ENCODE results near the gene NKD1.

Gene NKD1

DNA sequence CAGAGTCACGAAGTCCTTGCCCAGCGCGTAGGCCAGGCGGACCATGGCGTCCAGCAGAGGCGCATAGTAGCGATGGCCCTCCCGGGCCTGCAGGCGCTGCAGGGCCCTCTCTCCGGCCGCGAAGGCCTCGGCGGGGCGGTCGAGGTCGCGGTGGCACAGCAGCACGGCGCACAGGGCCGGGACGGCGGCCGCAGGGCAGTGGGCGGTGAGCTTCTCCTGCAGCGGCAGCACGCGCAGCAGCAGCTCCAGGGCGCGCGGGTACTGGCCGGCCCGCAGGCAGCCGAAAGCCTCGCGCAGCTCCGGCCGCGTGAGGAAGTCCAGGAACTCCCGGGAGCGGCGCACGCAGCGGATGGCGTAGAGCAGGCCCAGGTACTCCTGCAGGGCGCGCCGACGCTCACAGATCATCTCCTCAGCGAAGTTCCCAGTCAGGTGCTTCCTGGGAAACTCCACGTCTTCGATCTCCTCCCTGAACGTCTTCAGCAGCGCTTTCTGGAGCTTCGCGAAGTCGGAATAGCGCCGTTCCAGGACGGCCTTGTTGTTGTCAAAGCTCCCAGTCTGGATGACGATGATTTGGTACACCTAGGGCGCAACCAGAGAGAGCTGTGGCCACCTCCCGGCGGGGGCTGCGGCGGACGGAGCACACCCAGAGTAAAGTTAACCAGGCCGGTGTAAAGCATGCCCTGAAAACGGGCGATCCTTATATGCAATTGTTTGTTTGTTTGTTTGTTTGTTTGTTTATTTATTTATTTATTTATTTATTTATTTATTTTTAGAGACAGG is 125.5 kb downstream of the NKD1 start:
- Histone ChIP-seq H3K27ac (no peak overlapping the region), H3K9me3 (ENCODE audit: severe bottlenecking) (peaks cover 14% of the 10 kb centered on the region), H3K27me3 (ENCODE audit: insufficient read depth, low read depth, severe bottlenecking) (no peaks in the 10 kb centered on the region), H3K4me3 (ENCODE audit: low read depth, low read length) (no peak overlapping the region), H3K36me3 (no peaks in the 10 kb centered on the region)
- TF ChIP-seq, protein P1, sequence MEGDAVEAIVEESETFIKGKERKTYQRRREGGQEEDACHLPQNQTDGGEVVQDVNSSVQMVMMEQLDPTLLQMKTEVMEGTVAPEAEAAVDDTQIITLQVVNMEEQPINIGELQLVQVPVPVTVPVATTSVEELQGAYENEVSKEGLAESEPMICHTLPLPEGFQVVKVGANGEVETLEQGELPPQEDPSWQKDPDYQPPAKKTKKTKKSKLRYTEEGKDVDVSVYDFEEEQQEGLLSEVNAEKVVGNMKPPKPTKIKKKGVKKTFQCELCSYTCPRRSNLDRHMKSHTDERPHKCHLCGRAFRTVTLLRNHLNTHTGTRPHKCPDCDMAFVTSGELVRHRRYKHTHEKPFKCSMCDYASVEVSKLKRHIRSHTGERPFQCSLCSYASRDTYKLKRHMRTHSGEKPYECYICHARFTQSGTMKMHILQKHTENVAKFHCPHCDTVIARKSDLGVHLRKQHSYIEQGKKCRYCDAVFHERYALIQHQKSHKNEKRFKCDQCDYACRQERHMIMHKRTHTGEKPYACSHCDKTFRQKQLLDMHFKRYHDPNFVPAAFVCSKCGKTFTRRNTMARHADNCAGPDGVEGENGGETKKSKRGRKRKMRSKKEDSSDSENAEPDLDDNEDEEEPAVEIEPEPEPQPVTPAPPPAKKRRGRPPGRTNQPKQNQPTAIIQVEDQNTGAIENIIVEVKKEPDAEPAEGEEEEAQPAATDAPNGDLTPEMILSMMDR (IDR thresholded peaks at IDR 0.05; ENCODE audit: low read depth, low read length): no peak
- no peak for DNase-seq

DNA sequence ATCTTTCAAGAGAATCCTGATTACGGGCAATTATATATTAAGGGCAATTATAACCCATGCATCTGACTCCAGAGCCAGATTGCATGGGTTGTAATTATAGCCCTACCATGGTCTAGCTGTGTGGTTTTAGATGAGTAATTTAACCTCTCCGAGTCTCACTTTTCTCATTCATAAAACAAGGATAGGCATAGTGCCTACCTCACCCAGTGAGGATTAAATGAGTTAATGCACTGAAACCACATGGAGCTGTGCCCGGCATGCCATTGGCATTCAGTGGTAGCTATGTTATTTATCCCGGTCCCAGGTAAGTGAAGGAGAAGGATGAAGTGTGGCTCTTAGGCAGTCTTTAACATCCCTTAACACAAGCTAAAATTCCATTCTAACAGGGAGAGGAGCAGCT is 126.6 kb downstream of the NKD1 start:
- Histone ChIP-seq H3K27ac (no peak overlapping the region), H3K9me3 (ENCODE audit: severe bottlenecking) (peaks cover 14% of the 10 kb centered on the region), H3K4me3 (ENCODE audit: low read depth, low read length) (no peak overlapping the region), H3K27me3 (ENCODE audit: insufficient read depth, low read depth, severe bottlenecking) (no peaks in the 10 kb centered on the region), H3K36me3 (no peaks in the 10 kb centered on the region)
- TF ChIP-seq, protein P1 (IDR thresholded peaks at IDR 0.05; ENCODE audit: low read depth, low read length): no peak
- DNase-seq: no peak

DNA sequence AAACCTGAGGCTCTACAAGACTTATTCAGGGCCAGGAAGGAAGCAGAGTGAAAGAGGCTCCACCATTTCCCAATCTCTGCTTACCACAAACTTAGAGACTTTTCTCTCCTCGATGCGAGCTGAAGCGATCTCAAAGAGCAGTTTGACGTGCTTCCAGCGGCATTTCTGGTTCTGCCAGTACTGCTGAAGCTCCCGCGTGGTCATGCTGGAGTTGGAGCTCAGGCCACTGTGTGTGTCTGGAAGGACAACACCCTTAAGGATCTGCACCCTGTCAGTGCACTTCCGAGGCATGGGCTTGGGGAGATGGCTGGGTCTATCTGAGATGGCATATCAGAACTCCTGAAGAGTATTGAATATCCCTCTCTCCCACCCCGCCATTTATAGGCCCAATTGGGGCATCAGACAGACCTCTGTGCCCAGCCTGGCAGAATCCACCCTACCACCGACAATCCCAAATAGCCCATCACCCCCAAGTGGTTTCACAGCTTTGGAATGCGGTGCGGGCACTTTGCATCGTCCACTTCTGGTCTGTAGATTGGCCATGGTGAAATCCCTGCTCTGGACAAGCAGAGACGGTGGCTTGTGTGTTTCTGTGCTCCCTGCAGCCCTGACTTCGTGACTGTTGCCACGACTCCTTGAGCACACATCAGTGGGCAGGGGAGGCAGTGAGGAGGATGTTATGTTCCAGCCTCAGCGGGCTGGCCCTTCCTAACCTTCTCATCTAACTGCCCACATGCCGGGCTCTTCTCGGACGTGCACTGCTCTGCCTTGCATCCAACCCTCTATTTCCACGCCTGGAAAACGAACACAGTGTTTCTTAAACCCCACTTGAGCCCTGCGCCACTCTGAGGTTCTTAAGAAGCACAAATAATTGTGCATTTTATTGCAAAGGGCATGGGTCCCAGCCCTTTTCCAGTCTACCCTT is 127.8 kb downstream of the NKD1 start:
- no peak overlapping the region for H3K27ac ChIP-seq
- TF ChIP-seq, protein P1 (IDR thresholded peaks at IDR 0.05; ENCODE audit: low read depth, low read length): no peak
- no peaks in the 10 kb centered on the region for H3K36me3 ChIP-seq
- H3K9me3 ChIP-seq (ENCODE audit: severe bottlenecking): peaks cover 14% of the 10 kb centered on the region
- H3K4me3 ChIP-seq (ENCODE audit: low read depth, low read length): no peak overlapping the region
- no peaks in the 10 kb centered on the region for H3K27me3 ChIP-seq (ENCODE audit: insufficient read depth, low read depth, severe bottlenecking)
- DNase-seq: no peak

DNA sequence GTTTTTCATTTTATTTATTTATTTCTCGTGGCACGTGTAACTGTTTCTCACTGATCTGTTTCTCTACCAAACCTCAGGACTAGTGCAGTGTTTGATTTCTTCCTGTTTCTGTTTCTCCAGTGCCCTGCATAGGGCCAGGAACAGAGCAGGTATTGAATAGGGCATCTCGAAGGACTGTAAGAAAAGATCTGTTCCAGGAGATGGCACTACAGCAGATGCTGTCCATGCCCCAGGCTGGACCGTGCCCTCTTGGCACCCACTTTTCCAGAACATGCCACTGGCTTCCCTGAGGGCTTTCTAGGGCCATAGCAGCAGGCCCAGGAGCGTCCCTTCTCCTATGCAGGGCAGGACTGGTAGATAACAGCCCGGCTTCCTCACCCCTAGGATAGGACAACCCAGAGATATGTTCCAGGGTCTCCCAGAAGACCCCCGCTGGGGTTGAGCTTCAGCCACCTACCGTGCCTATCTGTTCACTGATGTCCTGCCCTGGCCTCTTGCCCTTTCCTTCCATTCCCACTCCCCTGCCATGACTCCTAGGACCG is 128.6 kb downstream of the NKD1 start:
- H3K9me3 ChIP-seq (ENCODE audit: severe bottlenecking): peaks cover 7% of the 10 kb centered on the region
- TF ChIP-seq, protein P1 (IDR thresholded peaks at IDR 0.05; ENCODE audit: low read depth, low read length): no peak
- no peak overlapping the region for H3K27ac ChIP-seq
- DNase-seq: no peak
- no peaks in the 10 kb centered on the region for H3K27me3 ChIP-seq (ENCODE audit: insufficient read depth, low read depth, severe bottlenecking)
- H3K36me3 ChIP-seq: no peaks in the 10 kb centered on the region
- no peak overlapping the region for H3K4me3 ChIP-seq (ENCODE audit: low read depth, low read length)

DNA sequence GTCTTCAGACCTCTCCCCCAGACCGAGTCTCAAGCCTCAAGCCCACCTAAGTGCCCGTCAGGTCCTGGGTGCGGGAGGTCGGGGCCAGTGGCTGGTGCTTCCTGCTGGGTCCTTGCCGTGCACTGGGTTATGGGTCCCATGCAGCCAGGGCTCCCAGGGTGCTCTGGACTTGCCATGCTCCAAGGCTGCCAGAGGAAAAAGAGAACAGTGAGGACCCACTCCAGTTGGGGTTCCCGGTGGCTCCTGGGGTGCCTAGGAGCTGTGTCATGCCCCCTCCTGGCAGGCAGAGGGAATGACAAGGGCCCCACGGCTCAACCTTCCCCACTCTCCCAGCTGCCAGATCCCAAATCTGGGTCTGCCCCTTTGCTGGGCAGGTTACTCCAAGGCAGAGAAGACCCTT is 129.2 kb downstream of the NKD1 start:
- Histone ChIP-seq H3K36me3 (no peaks in the 10 kb centered on the region), H3K4me3 (ENCODE audit: low read depth, low read length) (no peak overlapping the region), H3K27ac (no peak overlapping the region), H3K9me3 (ENCODE audit: severe bottlenecking) (peaks cover 1% of the 10 kb centered on the region), H3K27me3 (ENCODE audit: insufficient read depth, low read depth, severe bottlenecking) (no peaks in the 10 kb centered on the region)
- TF ChIP-seq, protein P1 (IDR thresholded peaks at IDR 0.05; ENCODE audit: low read depth, low read length): peak; percentile 78
- DNase-seq: no peak

All from WERI-Rb-1 (cell line).